NCI-H2107 treated with DMSO at 0.1 percent for 48 hours (cell line): ENCODE measurements around the gene VTI1B.

Experiments used
- DNase-seq: peaks from one replicate; lab custom pipeline; 2025; ENCODE audit not compliant: unreplicated experiment; lab: John Stamatoyannopoulos, UW

The VTI1B gene

DNA sequence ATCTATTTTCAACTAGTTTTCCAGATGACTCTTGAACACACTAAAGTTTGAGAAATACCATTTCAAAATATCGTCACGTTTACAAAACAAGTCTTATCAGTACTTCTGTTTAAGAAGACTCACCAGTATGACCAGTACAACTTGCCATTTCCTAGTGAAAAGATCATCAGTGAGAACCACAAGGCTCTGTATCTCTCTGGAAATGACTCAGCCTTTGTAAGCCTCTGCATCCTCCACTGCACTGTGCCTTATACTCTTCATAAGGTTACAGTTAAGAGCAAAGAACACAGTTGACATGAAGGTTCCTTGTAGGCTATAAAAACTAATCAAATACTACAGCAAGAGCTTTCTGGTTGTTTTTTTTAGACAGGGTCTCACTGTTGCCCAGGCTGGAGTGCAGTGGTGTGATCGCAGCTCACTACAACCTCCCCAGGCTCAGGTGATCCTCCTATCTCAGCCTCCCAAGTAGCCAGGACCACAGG, 5.7 kb upstream of the VTI1B start:
- DNase-seq: no peak

- DNase-seq: no peak
Measured at GRCh38 chr14:67679006-67679405, 4.6 kb upstream of the VTI1B start.

DNA sequence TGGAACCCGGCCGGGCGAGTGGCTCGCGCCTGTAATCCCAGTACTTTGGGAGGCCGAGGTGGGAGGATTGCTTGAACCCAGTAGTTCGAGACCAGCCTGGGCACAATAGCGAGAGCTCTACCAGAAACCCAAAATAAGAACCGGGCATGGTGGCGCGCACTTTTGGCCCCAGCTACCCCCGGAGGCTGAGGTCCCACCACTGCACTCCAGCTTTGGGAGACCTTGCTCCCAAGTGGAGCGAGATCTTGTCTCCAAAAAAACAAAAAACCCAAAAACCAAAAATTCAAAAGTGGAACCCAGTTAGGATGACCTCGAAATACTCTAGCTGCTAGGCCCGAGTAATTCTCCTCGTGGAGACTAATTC, 769 bp upstream of the VTI1B start:
- DNase-seq: no peak

GRCh38 chr14:67674139-67674479, 323 bp downstream of the VTI1B start:
- DNase-seq: peak; percentile 52

DNA sequence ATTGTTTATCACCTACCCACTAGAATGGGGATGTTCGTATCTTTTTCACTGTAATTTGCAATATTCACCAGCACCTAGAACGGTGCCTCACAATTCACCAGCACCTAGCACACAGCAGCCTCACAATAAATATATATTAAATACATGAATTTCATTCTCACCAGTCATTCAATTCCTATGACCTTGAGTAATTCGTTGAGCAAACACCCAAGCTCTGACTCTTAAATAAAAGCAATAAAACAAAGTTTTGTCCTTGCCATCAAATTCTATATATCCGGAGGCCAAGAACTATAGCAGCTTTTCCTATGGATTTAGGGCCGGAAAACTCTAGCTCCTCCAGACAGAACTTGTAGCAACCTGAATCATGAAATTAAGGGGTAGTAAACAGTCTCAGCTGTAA, 981 bp downstream of the VTI1B start:
- DNase-seq: no peak

- no peak for DNase-seq
Measured at GRCh38 chr14:67668559-67668958, 5.9 kb downstream of the VTI1B start.

GRCh38 chr14:67666750-67667449, 7.5 kb downstream of the VTI1B start:
- peak; percentile 65 for DNase-seq

- no peak for DNase-seq
Measured at GRCh38 chr14:67665868-67666267, 8.6 kb downstream of the VTI1B start.

- no peak for DNase-seq
Measured at GRCh38 chr14:67663633-67664032, 10.8 kb downstream of the VTI1B start.

GRCh38 chr14:67653651-67654280, 20.7 kb downstream of the VTI1B start:
- DNase-seq: no peak

- no peak for DNase-seq
Measured at GRCh38 chr14:67652189-67652588, 22.2 kb downstream of the VTI1B start.

DNA sequence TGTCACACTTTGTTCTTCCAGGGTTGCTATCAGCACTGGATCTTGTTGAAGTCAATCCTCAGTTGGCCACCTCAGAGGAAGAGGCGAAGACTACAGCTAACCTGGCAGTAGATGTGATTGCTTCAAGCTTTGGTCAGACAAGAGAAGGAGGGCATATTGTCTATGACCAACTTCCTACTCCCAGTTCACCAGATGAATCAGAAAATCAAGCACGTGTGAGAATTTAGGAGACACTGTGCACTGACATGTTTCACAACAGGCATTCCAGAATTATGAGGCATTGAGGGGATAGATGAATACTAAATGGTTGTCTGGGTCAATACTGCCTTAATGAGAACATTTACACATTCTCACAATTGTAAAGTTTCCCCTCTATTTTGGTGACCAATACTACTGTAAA, 23.7 kb downstream of the VTI1B start:
- DNase-seq: no peak

- DNase-seq: no peak
Measured at GRCh38 chr14:67650151-67650550, 24.3 kb downstream of the VTI1B start.

DNA sequence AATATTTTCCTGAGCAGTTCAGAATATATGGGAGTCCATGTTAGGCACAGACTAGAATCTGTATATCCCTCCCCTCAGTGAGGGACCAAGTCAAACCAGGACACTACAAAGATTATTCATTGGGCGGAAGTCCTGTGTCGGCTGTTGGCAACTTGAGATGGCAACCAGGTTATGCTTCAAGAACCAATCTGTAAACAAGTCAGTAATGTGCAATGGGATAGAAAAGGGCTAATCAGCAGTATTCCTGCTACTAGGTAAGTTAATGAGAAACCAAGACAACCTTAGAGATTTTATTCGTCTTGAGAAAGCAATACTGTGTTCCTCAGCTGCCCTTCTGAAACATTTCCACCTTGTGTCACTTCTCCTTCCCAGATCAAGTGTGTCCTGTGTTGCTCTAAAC, 28.3 kb downstream of the VTI1B start:
- no peak for DNase-seq

DNA sequence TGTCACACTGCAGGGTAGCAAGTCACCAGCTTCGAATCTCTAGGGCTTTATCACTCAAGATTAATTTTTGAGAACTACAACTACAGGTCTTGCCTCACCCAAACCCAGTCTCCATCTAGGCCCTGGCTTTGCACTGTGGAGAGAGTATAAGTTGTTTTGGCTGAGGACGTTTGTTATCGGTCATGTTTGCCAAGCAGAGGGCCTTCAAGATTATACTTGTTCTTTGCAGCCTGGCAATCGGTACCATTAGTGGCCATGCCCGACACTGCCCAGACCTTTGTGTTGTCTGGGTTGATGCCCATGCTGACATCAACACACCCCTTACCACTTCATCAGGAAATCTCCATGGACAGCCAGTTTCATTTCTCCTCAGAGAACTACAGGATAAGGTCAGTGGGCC, 29.0 kb downstream of the VTI1B start:
- no peak for DNase-seq

DNA sequence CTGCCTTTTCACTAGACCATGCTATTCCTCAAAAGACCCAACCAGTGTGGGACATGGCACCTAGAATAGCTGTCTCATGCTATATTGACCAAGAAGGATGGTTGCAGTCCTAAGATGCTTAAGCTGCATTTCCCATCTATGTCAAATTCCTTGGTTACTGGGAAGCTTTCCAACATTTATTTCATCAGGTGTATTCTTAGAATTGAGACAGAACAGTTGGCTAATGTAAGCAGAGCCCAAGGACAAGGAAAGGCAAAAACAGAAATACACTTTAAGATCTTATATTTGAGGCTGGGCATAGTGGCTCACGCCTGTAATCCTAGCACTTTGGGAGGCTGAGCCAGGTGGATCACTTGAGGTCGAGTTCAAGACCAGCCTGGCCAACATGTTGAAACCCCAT, 30.0 kb downstream of the VTI1B start:
- DNase-seq: no peak

- DNase-seq: no peak
Measured at GRCh38 chr14:67643713-67644112, 30.7 kb downstream of the VTI1B start.

- DNase-seq: no peak
Measured at GRCh38 chr14:67641902-67642749, 32.3 kb downstream of the VTI1B start.

DNA sequence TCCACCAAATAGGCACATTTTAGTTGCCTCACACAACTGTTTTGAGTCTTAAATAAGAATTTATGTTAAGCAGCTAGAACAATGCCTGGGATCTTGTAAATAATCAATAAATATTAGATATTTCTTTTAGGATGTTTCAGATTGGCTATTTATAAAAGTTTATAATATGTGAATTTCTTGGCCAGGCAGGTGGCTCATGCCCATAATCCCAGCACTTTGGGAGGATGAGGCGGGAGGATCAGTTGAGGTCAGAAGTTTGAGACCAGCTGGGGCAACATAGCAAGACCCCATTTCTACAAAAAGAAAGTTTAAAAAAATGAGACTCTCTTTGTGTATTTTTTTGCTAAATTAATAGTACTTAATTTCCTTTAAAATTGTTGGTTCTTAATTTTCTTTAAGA, 33.0 kb downstream of the VTI1B start:
- no peak for DNase-seq

DNA sequence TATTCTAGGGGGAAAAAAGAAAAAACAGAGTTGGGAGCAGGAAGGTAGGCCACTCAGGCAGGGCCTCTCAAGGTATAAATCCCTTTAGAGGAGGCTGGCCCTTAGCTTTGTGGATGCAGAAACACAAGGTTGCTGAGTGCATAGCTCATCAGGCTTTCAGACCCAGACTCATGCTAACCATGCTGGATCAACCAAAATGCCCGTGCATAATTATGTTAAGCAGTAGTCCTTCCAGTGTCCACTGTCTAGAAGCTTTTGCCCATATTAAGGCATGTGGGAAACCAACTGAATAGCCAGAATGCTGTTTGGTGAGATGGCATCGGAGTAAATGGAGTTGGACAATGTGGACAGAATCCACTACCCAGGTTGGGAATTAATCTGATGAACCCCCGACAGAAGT, 35.8 kb downstream of the VTI1B start:
- DNase-seq: no peak

DNA sequence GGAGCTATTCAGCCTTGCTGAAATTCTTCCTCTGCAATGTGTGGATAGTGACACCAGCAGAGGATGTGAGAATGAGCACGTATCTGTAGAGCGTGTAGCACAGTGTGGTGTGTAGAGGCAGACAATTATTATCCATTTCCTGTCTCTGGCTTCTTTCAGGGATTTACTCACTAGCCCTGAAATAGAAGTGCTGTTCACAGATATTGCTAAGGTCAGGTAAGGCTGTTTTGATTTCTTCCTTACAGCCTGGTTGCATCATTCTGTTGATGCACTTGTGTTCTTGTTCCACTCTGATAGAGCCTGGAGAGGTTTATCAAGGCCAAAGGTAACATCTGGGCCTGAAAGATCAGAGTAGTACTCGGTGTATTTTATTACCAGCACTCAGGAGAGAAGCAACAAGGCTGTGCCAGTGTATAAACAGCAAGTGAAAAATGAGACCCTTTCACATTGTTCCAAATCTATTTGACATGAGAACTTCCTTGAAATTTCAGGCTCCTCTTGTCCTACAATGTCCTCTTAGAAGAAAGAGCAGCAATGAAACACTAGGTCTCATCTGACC, 38.0 kb downstream of the VTI1B start:
- peak; percentile 94 for DNase-seq
